IMR-90 (cell line): ENCODE data around the gene LRRC73. TPM values are rescaled to one million over a fixed set of nuclear protein-coding genes. Genes with fewer than 3 reads are reported as not detected.
A peak's percentile ranks its signal among the peaks of the same experiment; 100 is the strongest.

Experiments used
- ATAC-seq: fragments of 200-7000 bp; cut with Tn5 transposase; 2 replicates; pipeline ENCODE4 v1.9.1; 2020; ENCODE audit warnings: low read depth, mild to moderate bottlenecking, moderate library complexity
- BruUV-seq: library from RNA; stranded (reverse); fragments of 400-500 nt; replicated peaks from 2 replicates; lab custom pipeline; 2021; lab: Mats Ljungman, UMichigan
- CTCF ChIA-PET: fragments of 300-600 bp; formaldehyde crosslinking; extraction: SDS; loops from one replicate; lab custom pipeline; 2021; ENCODE audit warnings: antibody characterized with exemption; lab: Yijun Ruan, JAX
- POLR2A ChIA-PET: fragments of 300-600 bp; sonication (Branson Sonifier 250); formaldehyde crosslinking; loops from one replicate; lab custom pipeline; 2022; ENCODE audit warnings: antibody characterized with exemption; ENCODE audit not compliant: unreplicated experiment; lab: Charles Lee
- DNase-seq: peaks from one replicate; pipeline ENCODE4 v3.0.0; 2013
- H2AFZ ChIP-seq: replicated peaks from 2 replicates; pipeline ENCODE3; 2013; ENCODE audit warnings: low read length, mild to moderate bottlenecking; ENCODE audit not compliant: poor library complexity
- H2AK5ac ChIP-seq: 2 replicates; pipeline ENCODE4 v1.6.1; 2013; ENCODE audit warnings: low read depth, low read length, inconsistent platforms
- H2AK9ac ChIP-seq: replicated peaks from 2 replicates; pipeline ENCODE3; 2013; ENCODE audit warnings: mild to moderate bottlenecking, low read depth, low read length, moderate library complexity; ENCODE audit not compliant: poor library complexity
- H2BK120ac ChIP-seq: 2 replicates; pipeline ENCODE4 v1.6.1; 2013; ENCODE audit warnings: low read depth, low read length, inconsistent platforms
- H2BK15ac ChIP-seq: 3 replicates; pipeline ENCODE4 v1.6.1; 2013; ENCODE audit warnings: low read depth, low read length, inconsistent platforms
- H2BK20ac ChIP-seq: 2 replicates; pipeline ENCODE4 v1.6.1; 2013; ENCODE audit warnings: low read depth, mild to moderate bottlenecking, inconsistent platforms, low read length, moderate library complexity
- H2BK5ac ChIP-seq: 2 replicates; pipeline ENCODE4 v1.6.1; 2013; ENCODE audit warnings: mild to moderate bottlenecking, low read depth, low read length, inconsistent platforms; ENCODE audit not compliant: poor library complexity, severe bottlenecking
- H3K14ac ChIP-seq: replicated peaks from 2 replicates; pipeline ENCODE4 v1.6.1; 2013; ENCODE audit warnings: low read depth, low read length, inconsistent platforms
- H3K18ac ChIP-seq: 2 replicates; pipeline ENCODE4 v1.6.1; 2013; ENCODE audit warnings: low read depth, low read length, control low read depth
- H3K23ac ChIP-seq: 2 replicates; pipeline ENCODE4 v1.6.1; 2013; ENCODE audit warnings: low read depth, low read length, inconsistent platforms
- H3K27ac ChIP-seq: 2 replicates; pipeline ENCODE4 v1.5.1; 2013; ENCODE audit warnings: mild to moderate bottlenecking, control low read depth, low read length; ENCODE audit not compliant: insufficient read depth
- H3K27me3 ChIP-seq: 2 replicates; pipeline ENCODE4 v1.6.1; 2013; ENCODE audit warnings: low read length; ENCODE audit not compliant: control insufficient read depth, insufficient read depth
- H3K36me3 ChIP-seq: 2 replicates; pipeline ENCODE4 v1.6.1; 2013; ENCODE audit warnings: low read length, mixed read lengths; ENCODE audit not compliant: control insufficient read depth, insufficient read depth
- H3K4ac ChIP-seq: 2 replicates; pipeline ENCODE4 v1.6.1; 2013; ENCODE audit warnings: low read depth, low read length, inconsistent platforms
- H3K4me1 ChIP-seq: 2 replicates; pipeline ENCODE4 v1.6.1; 2013; ENCODE audit warnings: low read length, mixed read lengths; ENCODE audit not compliant: control insufficient read depth, insufficient read depth
- H3K4me2 ChIP-seq: 2 replicates; pipeline ENCODE4 v1.6.1; 2013; ENCODE audit warnings: low read depth, mild to moderate bottlenecking, control low read depth, low read length, moderate library complexity
- H3K4me3 ChIP-seq: 2 replicates; pipeline ENCODE4 v1.5.1; 2013; ENCODE audit warnings: low read depth, mild to moderate bottlenecking, control low read depth, low read length, moderate library complexity; ENCODE audit not compliant: insufficient read depth
- H3K56ac ChIP-seq: 2 replicates; pipeline ENCODE4 v1.6.1; 2013; ENCODE audit warnings: low read length, inconsistent platforms; ENCODE audit not compliant: insufficient read depth; ENCODE audit errors: extremely low read depth
- H3K79me1 ChIP-seq, 2 experiments: 2 replicates each; pipeline ENCODE4 v1.6.1; 2013; ENCODE audit warnings: low read length in 2 of 2, inconsistent platforms in 1 of 2, low read depth in 1 of 2
- H3K9ac ChIP-seq: 2 replicates; pipeline ENCODE4 v1.6.1; 2013; ENCODE audit warnings: low read depth, low read length, control low read depth
- H3K9me1 ChIP-seq: 2 replicates; pipeline ENCODE4 v1.6.1; 2013; ENCODE audit warnings: low read length, inconsistent platforms; ENCODE audit not compliant: insufficient read depth
- H3K9me3 ChIP-seq: 2 replicates; pipeline ENCODE4 v1.6.1; 2013; ENCODE audit warnings: low read length; ENCODE audit not compliant: control insufficient read depth, insufficient read depth
- H4K20me1 ChIP-seq: 2 replicates; pipeline ENCODE4 v1.6.1; 2013; ENCODE audit warnings: low read length, inconsistent platforms; ENCODE audit not compliant: insufficient read depth
- H4K5ac ChIP-seq: 2 replicates; pipeline ENCODE4 v1.6.1; 2013; ENCODE audit warnings: mild to moderate bottlenecking, low read depth, low read length, control low read depth
- H4K8ac ChIP-seq, 2 experiments: 2 replicates each; pipeline ENCODE4 v1.6.1; 2013; ENCODE audit warnings: low read depth in 2 of 2, low read length in 2 of 2, control low read depth in 1 of 2, inconsistent platforms in 1 of 2
- H4K91ac ChIP-seq: 2 replicates; pipeline ENCODE4 v1.6.1; 2013; ENCODE audit warnings: low read depth, low read length, inconsistent platforms; ENCODE audit not compliant: insufficient read depth
- BHLHE40 ChIP-seq: fragments of 150-350 bp; IDR thresholded peaks from 2 replicates; pipeline ENCODE4 v1.6.1; 2016; ENCODE audit warnings: mild to moderate bottlenecking, low read depth, low read length
- CEBPB ChIP-seq: IDR thresholded peaks from 2 replicates; pipeline ENCODE4 v1.6.1; 2012; ENCODE audit warnings: low read depth, low read length, improper control_type of control experiment
- CHD1 ChIP-seq: IDR thresholded peaks from 2 replicates; pipeline ENCODE4 v1.6.1; 2012; ENCODE audit warnings: low read depth, low read length, improper control_type of control experiment
- CTCF ChIP-seq: conservative IDR thresholded peaks from 2 replicates; pipeline ENCODE4 v1.5.1; 2012; ENCODE audit warnings: mild to moderate bottlenecking, low read depth, low read length, improper control_type of control experiment
- ELK1 ChIP-seq: fragments of 150-350 bp; IDR thresholded peaks from 2 replicates; pipeline ENCODE4 v1.6.1; 2016; ENCODE audit warnings: low read depth, mild to moderate bottlenecking, low read length, moderate library complexity, borderline replicate concordance
- MAFK ChIP-seq: IDR thresholded peaks from 2 replicates; pipeline ENCODE4 v1.6.1; 2012; ENCODE audit warnings: low read depth, low read length, improper control_type of control experiment
- MAZ ChIP-seq: IDR thresholded peaks from 2 replicates; pipeline ENCODE4 v1.6.1; 2012; ENCODE audit warnings: low read depth, mild to moderate bottlenecking, low read length, improper control_type of control experiment, moderate library complexity, borderline replicate concordance
- MXI1 ChIP-seq: IDR thresholded peaks from 2 replicates; pipeline ENCODE4 v1.6.1; 2012; ENCODE audit warnings: low read depth, mild to moderate bottlenecking, low read length, moderate library complexity, borderline replicate concordance
- NFE2L2 ChIP-seq: fragments of 150-350 bp; IDR thresholded peaks from 2 replicates; pipeline ENCODE4 v1.6.1; 2016; ENCODE audit warnings: low read depth, mild to moderate bottlenecking, low read length
- POLR2A ChIP-seq: IDR thresholded peaks from 2 replicates; pipeline ENCODE4 v1.6.1; 2012; ENCODE audit warnings: mild to moderate bottlenecking, low read depth, low read length
- RAD21 ChIP-seq: IDR thresholded peaks from 2 replicates; pipeline ENCODE4 v1.6.1; 2012; ENCODE audit warnings: low read length, improper control_type of control experiment
- RCOR1 ChIP-seq: IDR thresholded peaks from 2 replicates; pipeline ENCODE4 v1.6.1; 2012; ENCODE audit warnings: mild to moderate bottlenecking, low read length, improper control_type of control experiment; ENCODE audit not compliant: insufficient replicate concordance
- RFX5 ChIP-seq: IDR thresholded peaks from 2 replicates; pipeline ENCODE4 v1.8.0; 2012; ENCODE audit warnings: low read depth, mild to moderate bottlenecking, low read length, moderate library complexity
- SMC3 ChIP-seq: fragments of 150-350 bp; IDR thresholded peaks from 2 replicates; pipeline ENCODE4 v1.6.1; 2016; ENCODE audit warnings: low read depth, mild to moderate bottlenecking, antibody characterized with exemption, low read length, moderate library complexity
- USF2 ChIP-seq: fragments of 150-350 bp; IDR thresholded peaks from 2 replicates; pipeline ENCODE4 v1.6.1; 2017; ENCODE audit warnings: mild to moderate bottlenecking, antibody characterized with exemption, low read length, low read depth
- WGBS, 2 experiments: methylation state at CpG; one replicate each; pipeline versions ENCODE4 v1.1.5 to v1.1.7; 2013; ENCODE audit warnings: missing lambda C conversion rate in 2 of 2; ENCODE audit not compliant: insufficient read length in 1 of 2; ENCODE audit errors: extremely low coverage in 2 of 2; 5-methylcytosine and 5-hydroxymethylcytosine counted together
- dilution Hi-C: fragments of 300-500 bp; cut with HindIII; formaldehyde crosslinking; loops from one replicate; pipeline ENCODE4 v1.14.3; 2018; ENCODE audit warnings: low sequenced_read_pairs; ENCODE audit not compliant: unreplicated experiment
- in situ Hi-C: fragments of 300-500 bp; cut with MboI; formaldehyde crosslinking; loops from 3 replicates; pipeline ENCODE4 v1.14.3; 2019; ENCODE audit warnings: low sequenced_read_pairs, inconsistent platforms, mixed read lengths
- intact Hi-C: fragments of 100-400 bp; cut with micrococcal nuclease; formaldehyde crosslinking; loops from 2 replicates; pipeline ENCODE4 v1.10.0; 2022
- polyA plus RNA-seq, 3 experiments: library from polyadenylated mRNA; depleted of rRNA; stranded (reverse); fragments of >200 nt; gene quantifications; 2 replicates each; pipeline ENCODE4 v1.2.3, GENCODE V29; 2012; ENCODE audit warnings: low replicate concordance in 1 of 3
- total RNA-seq: library from RNA; depleted of rRNA; stranded (reverse); fragments of >200 nt; gene quantifications from 2 replicates; pipeline ENCODE4 v1.2.3, GENCODE V29; 2012

Gene LRRC73
- total and polyA plus RNA-seq, 2 of the 4 experiments (the other 2 are of a cell fraction), result under 0.01 to 0.31 TPM

- Histone ChIP-seq H3K4ac (no peak overlapping the region), H3K36me3 (no peaks in the 10 kb centered on the region), H2AK5ac (no peak overlapping the region), H3K14ac (no peak overlapping the region), H4K8ac (no peak overlapping the region), H3K4me1 (no peaks in the 10 kb centered on the region), H3K9ac (no peak overlapping the region), H3K23ac (no peak overlapping the region), H2AK9ac (no peak overlapping the region), H2BK5ac (no peak overlapping the region), H4K20me1 (no peaks in the 10 kb centered on the region), H2AFZ (peak overlapping the region; percentile 32), H3K4me3 (no peak overlapping the region), H3K18ac (no peak overlapping the region), H2BK20ac (no peak overlapping the region), H3K79me1 (no peaks in the 10 kb centered on the region), H3K4me2 (no peak overlapping the region), H4K91ac (no peak overlapping the region), H2BK15ac (no peak overlapping the region), H3K9me1 (no peaks in the 10 kb centered on the region), H4K5ac (no peak overlapping the region), H3K56ac (no peak overlapping the region), H3K9me3 (no peaks in the 10 kb centered on the region), H3K27me3 (peaks cover 21% of the 10 kb centered on the region), H2BK120ac (no peak overlapping the region), H3K27ac (no peak overlapping the region)
- in situ Hi-C loops (no loop called here), intact Hi-C loops (no loop called here), dilution Hi-C loops (no loop called here)
- ChIA-PET POLR2A (no interaction called here), CTCF (no interaction called here)
- ATAC-seq (no peak), DNase-seq (no peak)
- WGBS, 2 experiments, result 72% methylated on average over 2 of the region's 13 CpGs; no CpG with 5 or more reads in 1 of the 2 experiments
- BruUV-seq, result no TSS peak
- TF ChIP-seq RCOR1, result no peak
- TF ChIP-seq USF2, result no peak
- no peak for TF ChIP-seq MXI1
- no peak for TF ChIP-seq SMC3
- no peak for TF ChIP-seq CHD1
- no peak for TF ChIP-seq CEBPB
- no peak for TF ChIP-seq NFE2L2
- no peak for TF ChIP-seq RFX5
- no peak for TF ChIP-seq MAFK
- TF ChIP-seq RAD21, result no peak
- no peak for TF ChIP-seq POLR2A
- no peak for TF ChIP-seq ELK1
- no peak for TF ChIP-seq BHLHE40
- TF ChIP-seq MAZ, result no peak
- TF ChIP-seq CTCF, result no peak
Observed at GRCh38 chr6:43468748-43469681, 41.1 kb downstream of the LRRC73 start.
